ENCODE measurements around the gene SNAPC5. TPM values are rescaled to one million over a fixed set of nuclear protein-coding genes. Genes with fewer than 3 reads are reported as not detected.

Gene SNAPC5
- total RNA-seq = 10 to 100 TPM; 21.8 to 30.8 TPM

DNA sequence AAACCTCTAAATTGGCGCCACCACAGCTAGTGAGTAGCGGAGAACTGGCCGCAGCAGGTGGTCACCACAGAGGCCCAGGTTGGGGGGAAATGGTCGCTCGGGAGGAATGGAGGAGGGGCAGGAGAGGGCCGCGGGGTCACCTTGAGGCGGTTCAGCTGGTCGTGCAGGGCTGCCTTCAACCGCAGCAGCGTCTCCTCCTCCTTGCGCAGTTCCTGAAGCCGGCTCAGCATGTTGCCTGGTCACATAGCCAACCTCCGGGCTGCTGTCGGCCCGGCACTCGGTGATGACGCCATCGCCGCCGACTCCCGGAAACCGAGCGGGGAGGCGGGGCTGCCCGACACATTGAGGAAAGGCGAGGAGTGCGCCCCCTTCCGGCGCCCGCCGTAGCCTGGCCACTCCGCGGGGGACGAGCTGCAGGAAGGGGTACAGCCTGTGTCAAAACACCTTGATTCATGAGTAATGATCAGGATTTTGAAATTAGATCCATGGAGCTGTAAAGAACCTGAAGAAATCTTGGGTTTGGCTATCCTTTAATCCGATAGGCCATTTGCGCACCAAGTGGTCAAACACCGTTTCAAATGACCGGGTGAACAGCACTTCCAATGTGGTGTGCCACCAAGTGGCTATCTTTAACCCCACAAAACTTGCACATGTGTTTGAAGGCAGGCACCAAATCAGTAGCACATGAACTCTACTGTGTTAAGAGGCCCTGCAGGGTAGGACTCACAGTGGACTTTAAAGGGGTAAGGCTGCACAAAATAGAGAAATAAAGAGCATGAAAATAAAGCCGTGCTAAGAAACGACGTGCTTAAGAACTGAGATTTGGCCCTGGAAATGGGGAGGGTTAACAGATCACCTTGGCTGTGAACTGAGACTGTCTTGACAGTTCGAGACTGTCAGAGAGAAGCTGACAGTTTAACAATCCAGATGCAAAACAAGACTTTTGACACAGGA is at the start of gene SNAPC5:
Gene SNAPC5 (minus strand): TSS at position 261 of the 954 bp plus-strand sequence. CDS start 31 bp downstream, at position 230.
- Mint-ChIP-seq H3K4me3 (peak within 1 kb of the TSS; percentile 93), H3K4me1 (ENCODE audit: low read depth in 2 of 2) (peaks cover 29 to 32% of the 10 kb centered on the region in 2 donors), H3K9me3 (no peaks in the 10 kb centered on the region), H3K27ac (peak within 1 kb of the TSS; percentile 85 to 94), H3K27me3 (no peaks in the 10 kb centered on the region), H3K36me3 (peaks cover 42% of the 10 kb centered on the region)
- DNase-seq (ENCODE audit: low spot score) (peak; percentile 97), ATAC-seq (peak; percentile 96 to 97)

- H3K4me3 Mint-ChIP-seq = no peak overlapping the region
- H3K36me3 Mint-ChIP-seq = peaks cover 4% of the 10 kb centered on the region
- no peaks in the 10 kb centered on the region for H3K4me1 Mint-ChIP-seq (ENCODE audit: low read depth in 2 of 2)
- no peaks in the 10 kb centered on the region for H3K27me3 Mint-ChIP-seq
- ATAC-seq (no peak), DNase-seq (ENCODE audit: low spot score) (no peak)
- no peaks in the 10 kb centered on the region for H3K9me3 Mint-ChIP-seq
- H3K27ac Mint-ChIP-seq = no peak overlapping the region
Measured at GRCh38 chr15:66545255-66545654, 47.7 kb upstream of the SNAPC5 start.

DNA sequence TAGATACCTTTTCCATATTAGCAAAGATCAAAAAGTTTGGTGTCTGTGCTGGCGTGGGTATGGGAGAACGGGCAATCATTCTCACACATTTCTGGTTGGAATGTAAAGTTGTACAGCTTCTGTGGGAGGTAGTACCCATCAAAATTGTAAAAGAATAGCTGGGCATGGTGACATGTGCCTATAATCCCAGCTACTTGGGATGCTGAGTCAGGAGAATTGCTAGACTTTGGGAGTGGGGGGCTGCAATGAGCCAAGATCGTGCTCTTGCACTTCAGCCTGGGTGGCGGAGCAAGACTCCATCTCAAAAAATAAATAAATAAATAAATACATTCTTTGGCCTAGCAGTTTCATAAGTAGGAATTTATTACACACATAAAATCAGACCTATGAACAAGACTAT is 45.3 kb upstream of the SNAPC5 start:
- peaks cover 13% of the 10 kb centered on the region for H3K36me3 Mint-ChIP-seq
- H3K27me3 Mint-ChIP-seq = no peaks in the 10 kb centered on the region
- no peaks in the 10 kb centered on the region for H3K9me3 Mint-ChIP-seq
- no peak overlapping the region for H3K27ac Mint-ChIP-seq
- H3K4me1 Mint-ChIP-seq (ENCODE audit: low read depth in 2 of 2) = no peaks in the 10 kb centered on the region
- DNase-seq (ENCODE audit: low spot score) (no peak), ATAC-seq (no peak)
- no peak overlapping the region for H3K4me3 Mint-ChIP-seq

GRCh38 chr15:66535056-66535455 is 37.5 kb upstream of the SNAPC5 start:
- Mint-ChIP-seq H3K4me1 (ENCODE audit: low read depth in 2 of 2) (no peaks in the 10 kb centered on the region), H3K27me3 (no peaks in the 10 kb centered on the region), H3K4me3 (no peak overlapping the region), H3K36me3 (peaks cover 18% of the 10 kb centered on the region), H3K9me3 (no peaks in the 10 kb centered on the region), H3K27ac (no peak overlapping the region)
- no peak for ATAC-seq
- DNase-seq (ENCODE audit: low spot score) = no peak

DNA sequence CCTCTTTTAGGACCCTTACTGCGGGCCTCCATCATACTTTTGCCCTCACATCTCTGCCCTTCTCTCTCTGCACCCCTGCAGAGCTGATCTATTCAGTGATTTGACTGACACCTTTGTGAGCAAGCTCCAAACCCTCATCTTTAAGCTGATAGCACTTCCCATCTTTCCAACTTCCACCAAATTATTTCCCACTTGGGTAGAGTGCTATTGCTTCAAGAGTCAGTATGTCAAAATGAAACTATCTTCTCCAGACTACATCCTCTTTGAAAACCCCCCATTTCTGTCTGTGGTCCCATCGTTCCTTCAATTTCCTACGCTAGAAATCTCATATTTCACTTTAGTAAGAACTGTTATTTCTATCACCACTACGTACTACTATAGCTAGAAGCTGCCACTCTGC is 27.3 kb upstream of the SNAPC5 start:
- Mint-ChIP-seq H3K36me3 (peaks cover 29% of the 10 kb centered on the region), H3K27ac (no peak overlapping the region), H3K27me3 (no peaks in the 10 kb centered on the region), H3K9me3 (no peaks in the 10 kb centered on the region), H3K4me3 (no peak overlapping the region), H3K4me1 (ENCODE audit: low read depth in 2 of 2) (peaks cover 4 to 10% of the 10 kb centered on the region in 2 donors)
- ATAC-seq = no peak
- DNase-seq (ENCODE audit: low spot score) = no peak

GRCh38 chr15:66523926-66524325 is 26.4 kb upstream of the SNAPC5 start:
- Mint-ChIP-seq H3K4me1 (ENCODE audit: low read depth in 2 of 2) (peaks cover 4 to 10% of the 10 kb centered on the region in 2 donors), H3K27me3 (no peaks in the 10 kb centered on the region), H3K36me3 (peaks cover 22% of the 10 kb centered on the region), H3K27ac (no peak overlapping the region), H3K9me3 (no peaks in the 10 kb centered on the region), H3K4me3 (no peak overlapping the region)
- DNase-seq (ENCODE audit: low spot score) = no peak
- ATAC-seq = no peak

DNA sequence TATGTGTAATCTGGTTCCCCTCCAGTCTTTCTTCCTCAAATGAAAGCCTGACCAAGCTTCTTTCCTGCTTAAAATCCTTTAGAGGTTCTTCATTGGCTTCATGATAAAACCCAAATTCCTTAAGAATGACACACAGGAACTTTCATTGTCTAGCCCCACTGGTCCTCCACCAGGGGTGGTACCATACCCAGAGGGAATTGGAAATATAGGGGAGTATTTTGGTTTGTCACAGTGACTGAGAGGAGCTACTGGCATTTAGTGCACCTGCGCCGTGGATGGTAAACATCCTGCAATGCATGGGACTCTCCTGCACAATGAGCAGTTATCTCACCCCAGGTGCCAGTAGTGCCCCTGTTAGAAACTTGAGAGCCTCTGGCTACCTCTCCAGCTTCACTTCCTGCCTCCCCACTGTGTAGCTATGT is 18.4 kb upstream of the SNAPC5 start:
- Mint-ChIP-seq H3K27me3 (no peaks in the 10 kb centered on the region), H3K27ac (no peak overlapping the region), H3K4me1 (ENCODE audit: low read depth in 2 of 2) (no peaks in the 10 kb centered on the region), H3K9me3 (no peaks in the 10 kb centered on the region), H3K4me3 (no peak overlapping the region), H3K36me3 (peaks cover 27% of the 10 kb centered on the region)
- DNase-seq (ENCODE audit: low spot score) = no peak
- ATAC-seq = no peak

DNA sequence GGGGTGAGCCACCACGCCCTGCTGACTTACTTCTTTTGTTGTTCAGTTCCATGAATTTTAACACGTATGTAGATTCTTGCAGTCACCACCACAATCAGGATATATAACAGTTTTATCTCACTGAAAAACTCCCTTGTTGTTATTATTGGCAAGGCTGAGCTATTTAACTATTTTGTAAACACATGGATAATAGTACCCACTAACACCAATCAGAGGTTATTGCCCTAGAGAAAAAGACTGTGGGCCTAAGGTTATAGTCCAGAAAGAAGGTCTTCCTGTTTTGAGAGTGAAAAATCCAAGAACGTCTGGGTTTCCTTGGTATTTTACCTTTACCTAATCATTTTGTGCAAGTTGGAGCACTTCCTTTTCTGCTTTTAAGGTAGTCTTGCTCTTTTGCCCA is 17.0 kb upstream of the SNAPC5 start:
- Mint-ChIP-seq H3K4me3 (no peak overlapping the region), H3K27me3 (no peaks in the 10 kb centered on the region), H3K9me3 (no peaks in the 10 kb centered on the region), H3K4me1 (ENCODE audit: low read depth in 2 of 2) (no peaks in the 10 kb centered on the region), H3K36me3 (peaks cover 27% of the 10 kb centered on the region), H3K27ac (no peak overlapping the region)
- no peak for ATAC-seq
- no peak for DNase-seq (ENCODE audit: low spot score)

- DNase-seq (ENCODE audit: low spot score) (no peak), ATAC-seq (no peak)
- Mint-ChIP-seq H3K4me1 (ENCODE audit: low read depth in 2 of 2) (peaks cover 14 to 20% of the 10 kb centered on the region in 2 donors), H3K4me3 (no peak overlapping the region), H3K36me3 (peaks cover 20% of the 10 kb centered on the region), H3K9me3 (no peaks in the 10 kb centered on the region), H3K27ac (no peak overlapping the region), H3K27me3 (no peaks in the 10 kb centered on the region)
Measured at GRCh38 chr15:66508293-66508883, 10.8 kb upstream of the SNAPC5 start.

DNA sequence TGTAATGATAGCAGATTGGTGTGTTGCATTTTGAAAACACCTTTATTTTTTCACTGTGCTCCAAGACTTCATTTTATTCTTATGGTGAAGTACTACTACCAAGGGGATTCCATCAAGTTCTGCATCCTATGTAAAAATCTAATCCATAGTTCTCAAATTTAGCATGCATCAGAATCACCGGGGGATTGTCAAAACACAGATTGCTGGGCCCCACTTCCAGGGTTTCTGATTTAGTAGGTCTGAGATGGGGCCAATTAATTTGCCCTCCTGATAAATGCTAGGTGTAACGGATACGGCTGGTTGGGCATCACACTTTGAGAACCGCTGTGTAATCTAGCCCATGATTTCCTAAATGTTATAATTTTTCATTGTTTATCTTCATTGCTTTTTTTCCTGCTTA is 8.3 kb upstream of the SNAPC5 start:
- ATAC-seq (no peak), DNase-seq (ENCODE audit: low spot score) (no peak)
- Mint-ChIP-seq H3K27me3 (no peaks in the 10 kb centered on the region), H3K4me3 (peak overlapping the region; percentile 94), H3K27ac (peak overlapping the region; percentile 93), H3K4me1 (ENCODE audit: low read depth in 2 of 2) (peaks cover 24 to 29% of the 10 kb centered on the region in 2 donors), H3K36me3 (peaks cover 30% of the 10 kb centered on the region), H3K9me3 (no peaks in the 10 kb centered on the region)

GRCh38 chr15:66505430-66505811 is 7.9 kb upstream of the SNAPC5 start:
- H3K9me3 Mint-ChIP-seq = no peaks in the 10 kb centered on the region
- peaks cover 24 to 31% of the 10 kb centered on the region in 2 donors for H3K4me1 Mint-ChIP-seq (ENCODE audit: low read depth in 2 of 2)
- peak overlapping the region; percentile 94 for H3K4me3 Mint-ChIP-seq
- peak overlapping the region; percentile 93 for H3K27ac Mint-ChIP-seq
- no peaks in the 10 kb centered on the region for H3K27me3 Mint-ChIP-seq
- DNase-seq (ENCODE audit: low spot score) (no peak), ATAC-seq (peak in 1 of 2 donors; percentile 42)
- peaks cover 30% of the 10 kb centered on the region for H3K36me3 Mint-ChIP-seq

DNA sequence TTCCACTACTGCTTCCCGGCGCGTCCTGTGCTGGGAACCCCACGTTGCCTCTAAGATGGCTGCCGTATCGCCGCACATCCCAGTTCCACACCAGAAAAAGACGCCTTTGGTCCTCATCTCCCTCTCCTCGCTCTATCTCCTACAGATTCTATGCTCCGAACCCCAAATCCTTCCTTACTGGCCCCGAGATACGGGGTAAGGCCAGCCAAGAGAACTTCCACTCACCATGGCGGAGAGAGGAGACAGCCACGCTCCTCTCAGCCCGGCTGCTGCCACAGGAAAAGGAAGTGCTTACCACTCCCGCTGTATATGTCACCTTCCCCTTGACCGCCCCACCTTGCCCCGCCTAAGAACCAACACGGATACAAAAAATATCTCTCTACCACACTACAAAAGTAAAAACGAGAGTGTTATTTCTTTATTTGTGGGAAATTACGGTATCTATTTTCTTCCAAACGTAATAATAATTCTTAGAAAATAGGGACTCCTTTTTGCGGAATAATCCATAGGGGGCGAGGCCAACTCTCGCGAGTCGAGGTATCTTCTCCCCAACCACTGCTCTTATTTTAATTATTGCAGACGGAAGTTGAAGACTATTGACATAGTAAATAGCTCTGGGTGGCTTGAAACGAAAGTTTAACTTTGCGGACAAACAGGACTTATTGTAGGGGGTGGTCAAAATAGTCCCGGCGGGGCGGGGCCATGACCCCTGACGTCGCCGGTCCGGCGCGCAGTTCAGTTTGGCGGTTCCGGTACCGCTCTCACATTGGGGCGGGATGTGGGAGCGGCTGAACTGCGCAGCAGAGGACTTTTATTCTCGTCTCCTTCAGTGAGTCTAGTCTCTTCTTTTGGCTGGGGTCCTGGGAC is 7.2 kb upstream of the SNAPC5 start, which contains the start of the genes RPL4 and ZWILCH:
Gene RPL4 (minus strand): TSS at position 293 of the 867 bp plus-strand sequence. CDS start 65 bp downstream, at position 228.
Gene ZWILCH (plus strand): TSS at position 764 of the 867 bp plus-strand sequence. CDS start 13 bp downstream, at position 777.
- peaks cover 28 to 37% of the 10 kb centered on the region in 2 donors for H3K4me1 Mint-ChIP-seq (ENCODE audit: low read depth in 2 of 2)
- H3K36me3 Mint-ChIP-seq = peaks cover 36% of the 10 kb centered on the region

More for the DNA sequence above, 7.2 kb upstream of the SNAPC5 start, which contains the start of the genes RPL4 and ZWILCH:
- DNase-seq (ENCODE audit: low spot score) (peak; percentile 85), ATAC-seq (peak; percentile 93 to 94)
- Mint-ChIP-seq H3K27me3 (no peaks in the 10 kb centered on the region), H3K9me3 (no peaks in the 10 kb centered on the region), H3K4me3 (peak within 1 kb of the TSS; percentile 94), H3K27ac (peak within 1 kb of the TSS; percentile 93)

Measured in natural killer cell treated with Interleukin-12 subunit alpha and Interleukin-12 subunit beta and Interleukin-15 and Interleukin-18, amount 100 ng/mL, for 72 hours (primary cell).